Peyer's patch (tissue), 4 donors: Measurements from ENCODE around the gene CCL24.

Source experiments
- POLR2A ChIP-seq, 2 donors: fragments of 450-650 bp; IDR thresholded peaks; one replicate each; pipeline ENCODE4 v1.5.1; 2017; ENCODE audit warnings: antibody characterized with exemption in 2 of 2, mild to moderate bottlenecking in 2 of 2, moderate library complexity in 2 of 2
- TF ChIP-seq, protein P1 (sequence below), 6 experiments: fragments of 450-650 bp in 4 of 6; fragments of 200-600 bp in 2 of 6; sonication (generic) in 1 of 6; IDR thresholded peaks; one replicate each; pipeline ENCODE4 v1.5.1; 2017 to 2019; ENCODE audit warnings: antibody characterized with exemption in 6 of 6, mild to moderate bottlenecking in 3 of 6, moderate library complexity in 1 of 6

DNA sequence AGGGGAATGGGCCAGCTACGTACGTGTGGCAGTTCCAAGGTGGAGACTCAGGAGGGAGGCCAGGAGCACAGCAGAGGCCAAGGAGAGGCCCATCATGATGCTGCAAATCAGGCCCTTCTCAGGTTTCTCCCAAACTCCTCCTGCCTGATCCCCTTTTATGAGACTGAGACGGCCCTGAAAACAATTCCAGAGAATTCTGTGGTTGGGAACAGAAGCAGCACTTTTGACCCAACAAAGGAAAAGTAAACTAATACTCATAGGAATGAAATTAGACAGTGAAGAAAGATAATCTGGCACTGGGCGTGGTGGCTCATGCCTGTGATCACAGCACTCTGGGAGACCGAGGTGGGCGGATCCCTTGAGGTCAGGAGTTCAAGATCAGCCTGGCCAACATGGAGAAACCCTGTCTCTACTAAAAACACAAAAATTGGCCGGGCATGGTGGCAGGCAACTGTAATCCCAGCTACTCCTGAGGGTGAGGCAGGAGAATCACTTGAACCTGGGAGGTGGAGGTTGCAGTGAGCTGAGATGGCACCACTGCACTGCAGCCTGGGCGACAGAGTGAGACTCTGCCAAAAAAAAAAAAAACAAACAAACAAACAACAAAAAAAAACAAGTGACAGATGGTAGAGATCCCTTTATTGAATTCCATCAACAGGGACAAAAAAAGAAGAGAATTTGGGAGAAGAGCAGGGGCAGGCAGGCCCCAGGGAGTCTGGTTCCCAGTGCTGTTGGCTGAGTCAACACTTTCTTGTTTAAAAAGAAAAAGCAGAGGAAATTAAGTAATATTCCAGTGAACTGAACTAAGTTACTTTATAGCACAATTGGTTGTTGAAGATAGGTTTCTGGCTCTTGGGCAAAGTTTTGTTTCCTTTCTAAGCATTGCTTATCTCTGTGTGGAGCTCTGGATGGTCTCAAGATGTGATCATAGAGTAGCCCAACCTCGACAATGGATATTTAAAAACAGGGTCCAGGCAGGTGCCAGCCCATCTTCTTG is 41.2 kb downstream of the CCL24 start, which contains the start of gene CCL26:
- TF ChIP-seq POLR2A (IDR thresholded peaks at IDR 0.05): no peak
- TF ChIP-seq, protein P1, sequence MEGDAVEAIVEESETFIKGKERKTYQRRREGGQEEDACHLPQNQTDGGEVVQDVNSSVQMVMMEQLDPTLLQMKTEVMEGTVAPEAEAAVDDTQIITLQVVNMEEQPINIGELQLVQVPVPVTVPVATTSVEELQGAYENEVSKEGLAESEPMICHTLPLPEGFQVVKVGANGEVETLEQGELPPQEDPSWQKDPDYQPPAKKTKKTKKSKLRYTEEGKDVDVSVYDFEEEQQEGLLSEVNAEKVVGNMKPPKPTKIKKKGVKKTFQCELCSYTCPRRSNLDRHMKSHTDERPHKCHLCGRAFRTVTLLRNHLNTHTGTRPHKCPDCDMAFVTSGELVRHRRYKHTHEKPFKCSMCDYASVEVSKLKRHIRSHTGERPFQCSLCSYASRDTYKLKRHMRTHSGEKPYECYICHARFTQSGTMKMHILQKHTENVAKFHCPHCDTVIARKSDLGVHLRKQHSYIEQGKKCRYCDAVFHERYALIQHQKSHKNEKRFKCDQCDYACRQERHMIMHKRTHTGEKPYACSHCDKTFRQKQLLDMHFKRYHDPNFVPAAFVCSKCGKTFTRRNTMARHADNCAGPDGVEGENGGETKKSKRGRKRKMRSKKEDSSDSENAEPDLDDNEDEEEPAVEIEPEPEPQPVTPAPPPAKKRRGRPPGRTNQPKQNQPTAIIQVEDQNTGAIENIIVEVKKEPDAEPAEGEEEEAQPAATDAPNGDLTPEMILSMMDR (IDR thresholded peaks at IDR 0.05): no peak
